Measurements from ENCODE around the gene CYP3A7. TPM values are rescaled to one million over a fixed set of nuclear protein-coding genes. Genes with fewer than 3 reads are reported as not detected.

CYP3A7 gene
- total RNA-seq, 1 experiment from 2014 or later, result not detected

DNA sequence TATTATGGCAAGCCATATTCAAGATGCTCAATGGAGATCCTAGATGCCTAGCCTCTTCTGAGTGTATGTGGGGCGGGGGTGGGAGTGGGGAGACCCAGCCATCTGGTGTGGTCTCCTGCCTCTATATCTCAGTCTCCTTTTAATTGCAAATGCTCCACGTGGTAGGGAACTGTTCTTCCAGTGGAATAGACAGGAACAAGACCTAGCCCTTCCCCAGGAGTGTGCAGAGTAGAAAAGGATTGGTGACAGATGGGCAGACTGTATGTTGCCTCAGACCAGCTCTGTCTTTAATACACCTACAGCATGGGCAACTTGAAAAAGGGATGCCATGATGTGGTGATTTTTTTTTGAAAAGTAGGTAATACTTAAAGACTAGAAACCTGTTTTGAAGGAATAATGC is 67.8 kb downstream of the CYP3A7 start:
- Histone ChIP-seq H3T11ph (ENCODE audit: low read length) (no peak overlapping the region), H3K27me3 (ENCODE audit: insufficient read depth, low read length) (no peaks in the 10 kb centered on the region), H3K9me3 (ENCODE audit: control insufficient read depth, low read depth, low read length) (no peaks in the 10 kb centered on the region), H3K79me2 (ENCODE audit: insufficient read depth, low read length) (no peaks in the 10 kb centered on the region), H4K8ac (replicated peaks; ENCODE audit: insufficient read length, low read depth, low read length) (no peak overlapping the region), H3K23ac (ENCODE audit: insufficient read length, low read depth, low read length) (no peak overlapping the region), H2BK15ac (ENCODE audit: low read depth, low read length) (no peak overlapping the region), H3K9ac (ENCODE audit: extremely low read depth, insufficient read length, low read length) (no peak overlapping the region), H3K14ac (ENCODE audit: insufficient read depth, low read length) (no peak overlapping the region), H4K20me1 (ENCODE audit: control insufficient read depth, insufficient read depth, insufficient read length) (no peaks in the 10 kb centered on the region), H3K4me2 (ENCODE audit: insufficient read depth, insufficient read length, low read length) (no peak overlapping the region), H3K23me2 (ENCODE audit: insufficient read length, low read depth, low read length, poor library complexity, severe bottlenecking) (no peaks in the 10 kb centered on the region), H3K4ac (ENCODE audit: low read depth, low read length) (no peak overlapping the region), H3K27ac (ENCODE audit: insufficient read length, low read depth, low read length) (no peak overlapping the region), H4K91ac (ENCODE audit: insufficient read length, low read depth, low read length) (no peak overlapping the region), H2BK5ac (ENCODE audit: insufficient read length, low read length) (no peak overlapping the region), H4K5ac (ENCODE audit: insufficient read length, low read depth, low read length) (no peak overlapping the region), H2BK20ac (ENCODE audit: low read depth, low read length, poor library complexity, severe bottlenecking) (no peak overlapping the region), H2BK12ac (ENCODE audit: insufficient read length, low read depth, low read length) (no peak overlapping the region), H3K4me1 (ENCODE audit: insufficient read depth, low read length) (no peaks in the 10 kb centered on the region), H3K79me1 (ENCODE audit: insufficient read depth, low read depth, low read length, poor library complexity, severe bottlenecking) (no peaks in the 10 kb centered on the region), H3K18ac (ENCODE audit: insufficient read length, low read depth, low read length) (no peak overlapping the region), H2AFZ (ENCODE audit: low read length) (no peak overlapping the region), H2AK5ac (ENCODE audit: insufficient read length, low read length) (no peak overlapping the region), H2BK120ac (ENCODE audit: low read depth, low read length, poor library complexity, severe bottlenecking) (no peak overlapping the region), H3K56ac (ENCODE audit: insufficient read length, low read depth, low read length) (no peak overlapping the region)
- TF ChIP-seq, protein P1, sequence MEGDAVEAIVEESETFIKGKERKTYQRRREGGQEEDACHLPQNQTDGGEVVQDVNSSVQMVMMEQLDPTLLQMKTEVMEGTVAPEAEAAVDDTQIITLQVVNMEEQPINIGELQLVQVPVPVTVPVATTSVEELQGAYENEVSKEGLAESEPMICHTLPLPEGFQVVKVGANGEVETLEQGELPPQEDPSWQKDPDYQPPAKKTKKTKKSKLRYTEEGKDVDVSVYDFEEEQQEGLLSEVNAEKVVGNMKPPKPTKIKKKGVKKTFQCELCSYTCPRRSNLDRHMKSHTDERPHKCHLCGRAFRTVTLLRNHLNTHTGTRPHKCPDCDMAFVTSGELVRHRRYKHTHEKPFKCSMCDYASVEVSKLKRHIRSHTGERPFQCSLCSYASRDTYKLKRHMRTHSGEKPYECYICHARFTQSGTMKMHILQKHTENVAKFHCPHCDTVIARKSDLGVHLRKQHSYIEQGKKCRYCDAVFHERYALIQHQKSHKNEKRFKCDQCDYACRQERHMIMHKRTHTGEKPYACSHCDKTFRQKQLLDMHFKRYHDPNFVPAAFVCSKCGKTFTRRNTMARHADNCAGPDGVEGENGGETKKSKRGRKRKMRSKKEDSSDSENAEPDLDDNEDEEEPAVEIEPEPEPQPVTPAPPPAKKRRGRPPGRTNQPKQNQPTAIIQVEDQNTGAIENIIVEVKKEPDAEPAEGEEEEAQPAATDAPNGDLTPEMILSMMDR (conservative IDR thresholded peaks at IDR 0.05), result no peak
- Mint-ChIP-seq H3K27ac (no peak overlapping the region), H3K4me1 (no peaks in the 10 kb centered on the region), H3K9me3 (no peaks in the 10 kb centered on the region), H3K4me3 (no peak overlapping the region), H3K27me3 (ENCODE audit: low read depth) (no peaks in the 10 kb centered on the region), H3K36me3 (ENCODE audit: insufficient read depth in 1 of 3, low read depth in 3 of 3) (no peaks in the 10 kb centered on the region)
- no CpG with 5 or more reads among the region's 2 CpGs for WGBS (ENCODE audit: extremely low coverage, insufficient read length, low lambda C conversion rate)
- DNase-seq, result no peak

Measured in H9 (cell line).